K562 (cell line): ENCODE measurements around the gene PPL. TPM values are rescaled to one million over a fixed set of nuclear protein-coding genes. Genes with fewer than 3 reads are reported as not detected.

Source experiments
- ATAC-seq: fragments of 200-7000 bp; cut with Tn5 transposase; 3 replicates; pipeline ENCODE4 v1.9.1; 2020; ENCODE audit warnings: moderate library complexity
- BruUV-seq: library from RNA; stranded (reverse); fragments of 400-500 nt; replicated peaks from 2 replicates; lab custom pipeline; 2021; lab: Mats Ljungman, UMichigan
- CTCF ChIA-PET: fragments of 300-600 bp; formaldehyde crosslinking; extraction: SDS; loops from one replicate; lab custom pipeline; 2021; ENCODE audit warnings: low intra/inter-chr PET ratio; lab: Yijun Ruan, JAX
- POLR2A ChIA-PET: fragments of 300-600, 350-650 bp; sonication (Branson Sonifier 250); formaldehyde crosslinking; extraction: SDS; loops from one replicate; lab custom pipeline; 2021; ENCODE audit warnings: antibody characterized with exemption, inconsistent platforms; lab: Yijun Ruan, JAX
- DNase-seq, 4 experiments: peaks; one replicate each; pipeline versions ENCODE4 v3.0.0 to v3.0.0-alpha.2; 2011 to 2018; ENCODE audit warnings: low spot score in 3 of 4, mixed read lengths in 3 of 4; ENCODE audit errors: extremely low read depth in 1 of 4
- FAIRE-seq: peaks from 2 replicates; lab custom pipeline; 2011; peaks lifted over from hg19 to GRCh38; lab: Jason Lieb, UNC
- H2AFZ ChIP-seq: 2 replicates; pipeline ENCODE4 v1.6.0; 2011; ENCODE audit warnings: low read depth, low read length, control low read depth, inconsistent platforms
- H3K27ac ChIP-seq: fragments of 200-600 bp; 3 replicates; pipeline ENCODE4 v1.8.0; 2011; ENCODE audit warnings: low read depth, mild to moderate bottlenecking, control low read depth, inconsistent platforms, low read length, moderate library complexity, mixed read lengths; ENCODE audit errors: extremely low read depth
- H3K27me3 ChIP-seq, 2 experiments: fragments of 300-600 bp in 1 of 2; 2 replicates in 1 of 2; 3 replicates in 1 of 2; pipeline versions ENCODE4 v1.6.0 to v1.8.0; 2011; ENCODE audit warnings: inconsistent platforms in 2 of 2, low read length in 2 of 2, mild to moderate bottlenecking in 1 of 2, mixed read lengths in 1 of 2, moderate library complexity in 1 of 2; ENCODE audit not compliant: control insufficient read depth in 2 of 2, insufficient read depth in 2 of 2
- H3K36me3 ChIP-seq: fragments of 300-600 bp; 3 replicates; pipeline ENCODE4 v1.8.0; 2011; ENCODE audit warnings: mild to moderate bottlenecking, low read length, inconsistent platforms; ENCODE audit not compliant: control insufficient read depth, insufficient read depth
- H3K4me1 ChIP-seq, 2 experiments: fragments of 200-600 bp in 1 of 2; replicated peaks in 1 of 2; 2 replicates in 1 of 2; 3 replicates in 1 of 2; pipeline versions ENCODE4 v1.5.1 to v1.8.0; 2011; ENCODE audit warnings: inconsistent platforms in 2 of 2, low read length in 2 of 2, mild to moderate bottlenecking in 1 of 2, mixed read lengths in 1 of 2, moderate library complexity in 1 of 2; ENCODE audit not compliant: control insufficient read depth in 2 of 2, insufficient read depth in 2 of 2
- H3K4me2 ChIP-seq: 2 replicates; pipeline ENCODE4 v1.6.1; 2011; ENCODE audit warnings: low read length, control low read depth, inconsistent platforms, mixed read lengths; ENCODE audit not compliant: insufficient read depth
- H3K4me3 ChIP-seq: fragments of 200-600 bp; sonication (generic), shearing (Covaris generic); 2 replicates; pipeline ENCODE4 v1.5.1; 2016; ENCODE audit warnings: control low read depth, inconsistent platforms
- H3K79me2 ChIP-seq: fragments of 200-600 bp; 3 replicates; pipeline ENCODE4 v1.8.0; 2011; ENCODE audit warnings: low read length, inconsistent platforms; ENCODE audit not compliant: control insufficient read depth, insufficient read depth
- H3K9ac ChIP-seq, 2 experiments: 2 replicates each; pipeline versions ENCODE4 v1.6.0 to v1.6.1; 2011; ENCODE audit warnings: low read depth in 2 of 2, low read length in 2 of 2, control low read depth in 1 of 2, inconsistent platforms in 1 of 2, mild to moderate bottlenecking in 1 of 2, mixed read lengths in 1 of 2; ENCODE audit not compliant: insufficient read depth in 1 of 2
- H3K9me1 ChIP-seq: one replicate; pipeline ENCODE4 v1.6.0; 2011; ENCODE audit warnings: inconsistent platforms, mild to moderate bottlenecking, low read length, moderate library complexity; ENCODE audit not compliant: control insufficient read depth, insufficient read depth
- H3K9me3 ChIP-seq: replicated peaks from 2 replicates; pipeline ENCODE4 v1.5.1; 2011; ENCODE audit warnings: low read depth, low read length, inconsistent platforms; ENCODE audit not compliant: control insufficient read depth, insufficient read depth
- H4K20me1 ChIP-seq: replicated peaks from 2 replicates; pipeline ENCODE4 v1.6.1; 2011; ENCODE audit warnings: low read length, inconsistent platforms, mixed read lengths; ENCODE audit not compliant: control insufficient read depth, insufficient read depth
- AFF1 ChIP-seq, 2 experiments: fragments of 450-650 bp; IDR thresholded peaks; 2 replicates each; pipeline ENCODE4 v1.6.1; 2018; ENCODE audit warnings: mild to moderate bottlenecking in 2 of 2, low read depth in 1 of 2; ENCODE audit not compliant: partially characterized antibody in 2 of 2
- ARID1B ChIP-seq: fragments of 450-650 bp; IDR thresholded peaks from 2 replicates; pipeline ENCODE4 v1.6.1; 2016; ENCODE audit warnings: antibody characterized with exemption, mild to moderate bottlenecking, inconsistent platforms
- BCL6 ChIP-seq: fragments of 250-450 bp; sonication (Bioruptor Pico); IDR thresholded peaks from 2 replicates; pipeline ENCODE4 v1.4.0; 2020
- FOSL1 ChIP-seq: fragments of 200-800 bp; sonication (Bioruptor generic); conservative IDR thresholded peaks from 2 replicates; pipeline ENCODE4 v1.6.1; 2016; ENCODE audit warnings: missing genetic modification characterization, missing compliant biosample characterization
- HNRNPH1 ChIP-seq: fragments of 200-400 bp; formaldehyde crosslinking; optimal IDR thresholded peaks from 2 replicates; pipeline ENCODE3; 2017; ENCODE audit warnings: low read depth, mild to moderate bottlenecking, low read length, moderate library complexity
- MED1 ChIP-seq: sonication (generic); formaldehyde crosslinking; IDR thresholded peaks from 2 replicates; pipeline ENCODE4 v1.8.1; 2023; ENCODE audit warnings: missing genetic modification reagents, borderline replicate concordance
- MYNN ChIP-seq, 2 experiments: sonication (generic); formaldehyde crosslinking in 1 of 2; IDR thresholded peaks; 2 replicates each; pipeline versions ENCODE4 v1.5.0 to v1.6.1; 2016 to 2020; ENCODE audit warnings: antibody characterized with exemption in 1 of 2, missing genetic modification reagents in 1 of 2
- SMARCA4 ChIP-seq: fragments of 450-650 bp; IDR thresholded peaks from 2 replicates; pipeline ENCODE4 v1.6.1; 2016
- ZNF133 ChIP-seq: fragments of 250-450 bp; sonication (Bioruptor Pico); IDR thresholded peaks from 2 replicates; pipeline ENCODE4 v1.4.0; 2020; ENCODE audit warnings: mild to moderate bottlenecking
- WGBS: fragments of 100-300 bp; shearing (Covaris generic); methylation state at CpG from one replicate; pipeline ENCODE4 v1.1.6; 2016; ENCODE audit warnings: low coverage, mixed read lengths; ENCODE audit not compliant: insufficient coverage; ENCODE audit errors: missing lambda C conversion rate; 5-methylcytosine and 5-hydroxymethylcytosine counted together
- in situ Hi-C: fragments of 300-500 bp; cut with MboI; formaldehyde crosslinking; loops from 4 replicates; pipeline ENCODE4 v1.15.0; 2018; ENCODE audit warnings: inconsistent platforms, mixed read lengths
- intact Hi-C: fragments of 100-400 bp; cut with micrococcal nuclease; formaldehyde crosslinking; loops from 2 replicates; pipeline ENCODE4 v1.14.2; 2022
- polyA plus RNA-seq, 8 experiments: library from polyadenylated mRNA; depleted of rRNA in 4 of 8; stranded (reverse) in 5 of 8; unstranded in 3 of 8; fragments of >200 nt; fragmentation: Nextera tagmentation in 2 of 8; fragmentation: Illumina TruSeq in 1 of 8; extraction: Ambion mirVana in 2 of 8; extraction: Trizol in 1 of 8; gene quantifications; 2 replicates each; pipeline versions ENCODE4 v1.2.1 to v1.2.3, GENCODE V29; 2011 to 2014; ENCODE audit warnings: inconsistent platforms in 1 of 8, missing spikeins in 1 of 8
- total RNA-seq, 7 experiments: library from RNA; depleted of rRNA in 6 of 7; stranded (reverse); fragments of >200 nt in 6 of 7; fragmentation: Illumina TruSeq in 2 of 7; extraction: Trizol in 2 of 7; gene quantifications; 2 replicates each; pipeline versions ENCODE4 v1.2.1 to v1.2.3, GENCODE V29; 2011 to 2021; ENCODE audit warnings: low replicate concordance in 1 of 7
- TF ChIP-seq, protein P1 (sequence below), 2 experiments: fragments of 450-650 bp in 1 of 2; sonication (generic) in 1 of 2; formaldehyde crosslinking in 1 of 2; IDR thresholded peaks in 1 of 2; conservative IDR thresholded peaks in 1 of 2; 2 replicates each; pipeline versions ENCODE4 v1.6.1 to v1.8.1; 2016 to 2023; ENCODE audit warnings: mild to moderate bottlenecking in 2 of 2, moderate library complexity in 2 of 2, inconsistent platforms in 1 of 2, missing genetic modification reagents in 1 of 2
- TF ChIP-seq, protein P2 (sequence below), 3 experiments: fragments of 200-800 bp in 1 of 3; sonication (Bioruptor generic) in 1 of 3; sonication (generic) in 1 of 3; formaldehyde crosslinking in 1 of 3; IDR thresholded peaks; 2 replicates each; pipeline versions ENCODE4 v1.6.1 to v1.8.0; 2016 to 2022; ENCODE audit warnings: mild to moderate bottlenecking in 2 of 3, missing compliant biosample characterization in 2 of 3, missing genetic modification characterization in 2 of 3, missing genetic modification reagents in 1 of 3
- TF ChIP-seq, protein P3 (sequence below): sonication (generic); formaldehyde crosslinking; IDR thresholded peaks from 2 replicates; pipeline ENCODE4 v1.5.0; 2020; ENCODE audit warnings: missing genetic modification reagents

Gene PPL
- total and polyA plus RNA-seq, 9 of the 15 experiments (the other 6 are each of a cell fraction or from before 2014, with no cell fraction given), result 0.01 to 0.15 (median 0.07) TPM; not detected in 3

- Histone ChIP-seq H3K4me2 (no peak overlapping the region), H3K36me3 (no peaks in the 10 kb centered on the region), H3K9me1 (no peaks in the 10 kb centered on the region), H3K79me2 (no peaks in the 10 kb centered on the region), H3K4me1 (peaks cover 4 to 33% of the 10 kb centered on the region in 2 experiments; a peak in 3 of 5 replicates), H3K9me3 (no peaks in the 10 kb centered on the region), H3K27me3 (peaks cover 2 to 44% of the 10 kb centered on the region in 2 experiments; a peak in 3 of 5 replicates), H3K4me3 (no peak overlapping the region), H3K27ac (no peak overlapping the region), H2AFZ (no peak overlapping the region), H4K20me1 (0 out of 2 replicates have a peak, but pooled peaks cover 3% of the 10 kb centered on the region), H3K9ac (no peak overlapping the region)
- POLR2A ChIA-PET, result interaction anchor here (0.6 kb wide), 1 partner anchor 158 kb away, joined by 3 read pairs; no protein-coding TSS in a partner anchor
- no TSS peak for BruUV-seq
- intact Hi-C loops, result no loop called here
- DNase-seq (peak; percentile 54 to 60 (median 59)), ATAC-seq (peak; percentile 33), FAIRE-seq (no peak)
- CTCF ChIA-PET, result no interaction called here
- in situ Hi-C loops, result no loop called here
- WGBS, result 17% methylated on average over 20 of the region's 20 CpGs
- peak; percentile 53 for TF ChIP-seq SMARCA4
- TF ChIP-seq ZNF133 (CRISPR knock-in tag), result no peak
- TF ChIP-seq BCL6 (CRISPR knock-in tag), result no peak
- peak; percentile 65; the same call in 1 of the 2 replicates for TF ChIP-seq MYNN (IDR thresholded peaks at IDR 0.05)
- TF ChIP-seq MYNN (CRISPR knock-in tag; IDR thresholded peaks at IDR 0.05), result no peak
- no peak for TF ChIP-seq HNRNPH1
- peak; percentile 72 for TF ChIP-seq FOSL1 (tag)
- TF ChIP-seq AFF1 (IDR thresholded peaks at IDR 0.05; ENCODE audit: low read depth in 1 of 2, partially characterized antibody in 2 of 2), result no peak
- TF ChIP-seq, protein P1, sequence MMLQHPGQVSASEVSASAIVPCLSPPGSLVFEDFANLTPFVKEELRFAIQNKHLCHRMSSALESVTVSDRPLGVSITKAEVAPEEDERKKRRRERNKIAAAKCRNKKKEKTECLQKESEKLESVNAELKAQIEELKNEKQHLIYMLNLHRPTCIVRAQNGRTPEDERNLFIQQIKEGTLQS (IDR thresholded peaks at IDR 0.05), result peak; percentile 88
- TF ChIP-seq, protein P1 (CRISPR knock-in tag; conservative IDR thresholded peaks at IDR 0.05), result no peak
- TF ChIP-seq ARID1B, result peak; percentile 46; the same call in 1 of the 2 replicates
- TF ChIP-seq, protein P2, sequence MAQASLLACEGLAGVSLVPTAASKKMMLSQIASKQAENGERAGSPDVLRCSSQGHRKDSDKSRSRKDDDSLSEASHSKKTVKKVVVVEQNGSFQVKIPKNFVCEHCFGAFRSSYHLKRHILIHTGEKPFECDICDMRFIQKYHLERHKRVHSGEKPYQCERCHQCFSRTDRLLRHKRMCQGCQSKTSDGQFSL (CRISPR knock-in tag; IDR thresholded peaks at IDR 0.05), result no peak
- TF ChIP-seq, protein P2 (tag; IDR thresholded peaks at IDR 0.05), result no peak
- TF ChIP-seq, protein P3, sequence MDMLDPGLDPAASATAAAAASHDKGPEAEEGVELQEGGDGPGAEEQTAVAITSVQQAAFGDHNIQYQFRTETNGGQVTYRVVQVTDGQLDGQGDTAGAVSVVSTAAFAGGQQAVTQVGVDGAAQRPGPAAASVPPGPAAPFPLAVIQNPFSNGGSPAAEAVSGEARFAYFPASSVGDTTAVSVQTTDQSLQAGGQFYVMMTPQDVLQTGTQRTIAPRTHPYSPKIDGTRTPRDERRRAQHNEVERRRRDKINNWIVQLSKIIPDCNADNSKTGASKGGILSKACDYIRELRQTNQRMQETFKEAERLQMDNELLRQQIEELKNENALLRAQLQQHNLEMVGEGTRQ (CRISPR knock-in tag), result no peak
- no peak for TF ChIP-seq MED1
Observed at GRCh38 chr16:4944333-4945281, 7.7 kb upstream of the PPL start.
